ENCODE measurements around the gene FOXF2. TPM values are rescaled to one million over a fixed set of nuclear protein-coding genes. Genes with fewer than 3 reads are reported as not detected.

Gene FOXF2
- total RNA-seq, 1 donor from 2014 or later: not detected

DNA sequence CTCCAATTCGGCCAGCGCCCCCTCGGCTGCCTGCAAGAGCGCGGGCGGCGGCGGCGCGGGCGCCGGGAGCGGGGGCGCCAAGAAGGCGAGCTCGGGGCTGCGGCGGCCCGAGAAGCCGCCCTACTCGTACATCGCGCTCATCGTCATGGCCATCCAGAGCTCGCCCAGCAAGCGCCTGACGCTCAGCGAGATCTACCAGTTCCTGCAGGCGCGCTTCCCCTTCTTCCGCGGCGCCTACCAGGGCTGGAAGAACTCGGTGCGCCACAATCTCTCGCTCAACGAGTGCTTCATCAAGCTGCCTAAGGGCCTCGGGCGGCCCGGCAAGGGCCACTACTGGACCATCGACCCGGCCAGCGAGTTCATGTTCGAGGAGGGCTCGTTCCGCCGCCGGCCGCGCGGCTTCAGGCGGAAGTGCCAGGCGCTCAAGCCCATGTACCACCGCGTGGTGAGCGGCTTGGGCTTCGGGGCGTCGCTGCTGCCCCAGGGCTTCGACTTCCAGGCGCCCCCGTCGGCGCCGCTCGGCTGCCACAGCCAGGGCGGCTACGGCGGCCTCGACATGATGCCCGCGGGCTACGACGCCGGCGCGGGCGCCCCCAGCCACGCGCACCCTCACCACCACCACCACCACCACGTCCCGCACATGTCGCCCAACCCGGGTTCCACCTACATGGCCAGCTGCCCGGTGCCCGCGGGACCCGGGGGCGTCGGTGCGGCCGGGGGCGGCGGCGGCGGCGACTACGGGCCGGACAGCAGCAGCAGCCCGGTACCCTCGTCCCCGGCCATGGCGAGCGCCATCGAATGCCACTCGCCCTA, 963 bp downstream of the FOXF2 start:
- intact Hi-C loops (cut with micrococcal nuclease): loop anchor here (1.0 kb wide), 1 partner anchor 10 kb away; no protein-coding TSS in a partner anchor

DNA sequence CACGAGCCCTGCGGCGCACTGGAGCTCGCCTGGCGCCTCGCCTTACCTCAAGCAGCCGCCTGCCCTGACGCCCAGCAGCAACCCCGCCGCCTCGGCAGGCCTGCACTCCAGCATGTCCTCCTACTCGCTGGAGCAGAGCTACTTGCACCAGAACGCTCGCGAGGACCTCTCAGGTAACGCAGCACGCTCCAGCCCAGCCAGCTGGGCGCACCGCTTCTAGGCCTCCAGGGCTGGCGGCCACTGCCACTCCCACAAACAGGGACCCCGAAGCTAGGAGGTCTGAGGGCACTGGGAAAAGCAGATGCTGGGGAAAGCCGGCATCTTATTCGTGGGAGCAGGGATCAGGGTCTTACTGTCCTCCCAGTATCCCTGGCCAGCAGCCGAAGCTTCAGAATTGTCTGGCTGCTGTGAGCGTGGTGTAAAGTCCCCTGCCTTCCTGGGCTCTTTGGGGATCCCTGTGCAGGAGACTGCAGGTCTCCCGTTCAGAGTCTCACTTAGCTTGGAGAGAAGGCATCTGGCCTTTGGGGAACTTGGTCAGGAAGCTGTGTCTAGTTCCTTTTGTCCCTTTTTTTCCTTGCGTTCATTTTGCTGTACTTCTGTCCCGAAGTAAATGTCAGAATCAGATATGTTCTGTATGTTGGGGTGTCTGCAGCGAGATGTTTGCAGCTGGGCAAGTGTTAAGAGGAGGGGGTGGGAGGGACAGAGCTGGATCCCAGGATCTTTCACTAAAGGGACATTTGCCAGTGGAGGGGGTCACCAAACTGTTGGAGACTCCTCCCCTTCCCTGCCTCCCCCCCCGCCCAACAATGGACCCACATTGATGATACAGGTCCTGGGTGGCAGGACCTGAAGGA, 1.8 kb downstream of the FOXF2 start:
- intact Hi-C loops (cut with micrococcal nuclease): loop anchor here (1.0 kb wide), 1 partner anchor 11 kb away; no protein-coding TSS in a partner anchor

DNA sequence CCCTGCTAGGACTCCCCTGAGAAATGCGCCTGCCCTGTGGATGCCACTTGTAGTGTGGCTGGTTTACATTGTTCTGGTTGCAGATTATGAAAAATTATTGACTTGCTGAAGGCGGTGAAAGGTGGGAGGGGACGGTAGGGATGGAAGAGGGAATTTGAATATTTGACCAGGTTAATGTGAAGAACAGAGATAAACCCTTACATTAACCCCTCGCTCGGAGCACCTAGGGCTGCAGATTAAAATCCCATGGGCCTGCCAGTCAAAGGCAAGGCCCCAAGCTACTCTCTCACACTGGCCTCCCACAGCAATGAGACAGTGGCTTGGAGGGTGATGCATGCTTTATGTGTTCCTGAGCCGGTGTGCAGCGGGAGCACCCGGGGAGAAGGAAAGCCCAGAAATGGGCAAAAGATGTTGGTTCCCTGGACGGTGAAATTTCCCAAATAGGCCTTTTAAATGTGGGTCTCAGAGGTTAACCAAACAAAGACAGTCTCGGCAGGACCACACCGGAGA, 2.5 kb downstream of the FOXF2 start:
- intact Hi-C loops (cut with micrococcal nuclease): no loop called here

- intact Hi-C loops (cut with micrococcal nuclease): no loop called here
Observed at GRCh38 chr6:1392813-1393640, 3.7 kb downstream of the FOXF2 start.

DNA sequence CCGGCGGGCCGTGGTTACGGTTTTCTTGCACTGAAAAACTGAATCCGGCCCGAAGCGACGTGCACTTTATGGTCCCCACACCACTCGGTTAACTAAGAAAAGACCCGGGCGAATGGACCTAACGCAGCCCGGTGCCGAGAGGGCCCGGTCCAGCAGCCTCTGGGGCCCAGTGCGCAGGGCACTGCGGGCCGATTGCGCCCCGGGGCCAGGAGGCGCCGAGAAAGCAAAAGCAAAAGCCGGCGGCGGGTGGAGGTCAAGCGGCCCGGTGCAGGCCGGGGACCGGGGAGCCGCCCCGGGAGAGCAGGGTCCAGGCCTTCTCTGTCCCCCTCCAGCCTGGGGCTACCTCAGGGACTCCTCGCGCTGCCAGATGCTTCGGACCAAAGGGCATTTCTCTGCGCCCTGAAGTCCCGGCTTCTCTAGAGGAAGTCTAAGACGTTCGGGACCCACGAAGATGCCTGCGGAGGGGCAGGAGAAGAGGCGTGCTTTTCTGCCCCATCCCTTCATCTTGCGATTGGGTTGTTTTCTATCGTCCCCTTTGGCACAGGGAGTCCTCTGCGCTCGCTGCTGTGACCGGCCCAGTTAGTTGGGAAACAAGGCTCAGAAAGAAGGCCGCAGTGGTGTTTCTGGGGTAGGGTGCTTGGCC, 4.4 kb downstream of the FOXF2 start:
- intact Hi-C loops (cut with micrococcal nuclease): no loop called here

GRCh38 chr6:1394514-1395463, 5.4 kb downstream of the FOXF2 start:
- intact Hi-C loops (cut with micrococcal nuclease): loop anchor here (5.0 kb wide), 2 partner anchors 32 to 1002 kb away; partner anchors contain the start of gene IRF4

GRCh38 chr6:1395506-1395905, 6.1 kb downstream of the FOXF2 start:
- intact Hi-C loops (cut with micrococcal nuclease): loop anchor here (5.0 kb wide), 2 partner anchors 33 to 1003 kb away; partner anchors contain the start of gene IRF4

DNA sequence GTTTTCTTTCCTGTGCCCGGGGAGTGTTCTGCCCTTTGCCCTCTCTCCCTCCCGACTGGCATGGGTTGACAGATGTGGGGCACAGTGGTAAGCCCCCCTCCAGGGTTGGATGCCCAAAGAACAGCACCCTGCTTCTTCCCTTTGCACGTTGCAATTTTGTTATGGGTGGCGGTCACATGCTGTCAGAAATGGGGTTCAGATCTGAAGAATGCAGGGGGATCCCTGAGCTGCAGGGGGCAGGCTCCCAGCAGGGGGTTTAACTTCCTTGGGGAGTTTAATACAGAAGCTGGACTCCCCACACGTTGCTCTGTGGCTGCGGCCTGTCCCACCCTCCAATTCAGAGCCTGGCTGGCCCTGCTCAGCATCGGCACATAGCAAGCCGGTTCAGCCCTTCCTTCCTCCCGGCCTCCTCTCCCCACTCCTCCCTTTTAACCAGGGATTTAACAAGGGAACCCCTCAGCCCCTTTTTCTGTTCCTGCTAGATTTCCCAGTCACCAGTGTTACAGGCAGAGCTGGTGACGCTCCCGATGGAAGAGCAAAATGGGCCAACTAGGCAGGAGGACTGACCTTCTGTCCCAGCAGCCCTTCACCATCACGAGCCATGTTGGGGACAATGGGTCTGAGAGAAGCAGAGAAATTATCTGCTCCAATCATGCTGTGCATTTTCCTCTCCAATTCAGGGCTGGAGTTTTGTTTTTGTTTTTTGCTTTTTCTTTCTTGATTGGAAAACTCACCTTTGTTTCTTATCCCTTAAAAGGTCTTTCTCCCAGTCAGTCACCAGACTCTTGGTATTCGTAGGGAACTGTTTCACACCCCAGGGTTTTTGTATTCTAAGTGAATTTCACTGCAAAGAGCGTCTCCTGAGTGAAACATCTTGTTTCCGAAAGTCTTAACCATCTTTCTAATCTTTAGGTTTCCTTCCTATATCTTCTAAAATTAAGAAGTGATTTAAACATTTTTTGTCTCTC, 6.8 kb downstream of the FOXF2 start:
- intact Hi-C loops (cut with micrococcal nuclease): loop anchor here (2.0 to 5.0 kb wide), 3 partner anchors 15 to 1004 kb away; partner anchors contain the start of gene IRF4

DNA sequence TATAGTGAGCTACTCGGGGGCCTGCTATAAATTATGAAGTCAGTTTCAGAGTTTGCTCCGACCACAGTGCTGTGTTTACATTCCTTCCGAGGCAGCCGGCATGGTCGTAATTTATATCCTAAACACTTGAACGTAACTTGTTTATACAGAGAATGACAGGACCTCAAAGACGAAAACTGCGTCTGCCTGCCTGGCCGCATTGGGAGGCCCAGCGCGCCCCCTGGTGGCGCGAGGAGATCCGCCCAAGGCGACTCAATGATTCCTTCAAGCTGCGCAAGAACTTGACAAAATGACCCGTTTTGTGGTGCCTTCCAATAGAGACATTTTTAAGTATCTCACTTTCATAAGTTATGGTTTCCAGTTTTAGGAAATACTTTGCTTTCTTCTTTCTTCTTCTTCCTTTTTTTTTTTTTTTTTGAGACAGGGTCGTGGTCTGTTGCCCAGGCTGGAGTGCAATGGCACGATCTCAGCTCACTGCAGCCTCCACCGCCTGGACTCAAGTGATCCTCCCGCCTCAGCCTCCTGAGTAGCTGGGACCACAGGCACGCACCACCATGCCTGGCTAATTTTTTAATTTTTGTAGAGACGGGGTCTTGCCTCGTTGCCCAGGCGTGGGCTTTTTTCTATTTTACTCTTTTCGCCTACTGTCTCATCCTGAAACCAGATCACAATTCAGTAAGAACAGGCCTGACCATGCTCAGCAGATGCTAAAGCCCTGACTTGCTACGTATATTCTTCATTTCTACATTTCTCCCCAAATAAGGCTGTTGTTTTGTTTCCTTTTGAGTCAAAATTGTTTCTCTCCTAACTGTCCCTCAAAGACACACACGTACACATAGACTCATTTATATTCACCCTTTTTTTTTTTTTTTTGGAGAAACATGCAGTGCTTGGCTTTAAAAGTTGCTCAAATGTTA, 7.8 kb downstream of the FOXF2 start:
- intact Hi-C loops (cut with micrococcal nuclease): loop anchor here (1.0 to 5.0 kb wide), 6 partner anchors 16 to 1005 kb away; partner anchors contain the start of gene IRF4

DNA sequence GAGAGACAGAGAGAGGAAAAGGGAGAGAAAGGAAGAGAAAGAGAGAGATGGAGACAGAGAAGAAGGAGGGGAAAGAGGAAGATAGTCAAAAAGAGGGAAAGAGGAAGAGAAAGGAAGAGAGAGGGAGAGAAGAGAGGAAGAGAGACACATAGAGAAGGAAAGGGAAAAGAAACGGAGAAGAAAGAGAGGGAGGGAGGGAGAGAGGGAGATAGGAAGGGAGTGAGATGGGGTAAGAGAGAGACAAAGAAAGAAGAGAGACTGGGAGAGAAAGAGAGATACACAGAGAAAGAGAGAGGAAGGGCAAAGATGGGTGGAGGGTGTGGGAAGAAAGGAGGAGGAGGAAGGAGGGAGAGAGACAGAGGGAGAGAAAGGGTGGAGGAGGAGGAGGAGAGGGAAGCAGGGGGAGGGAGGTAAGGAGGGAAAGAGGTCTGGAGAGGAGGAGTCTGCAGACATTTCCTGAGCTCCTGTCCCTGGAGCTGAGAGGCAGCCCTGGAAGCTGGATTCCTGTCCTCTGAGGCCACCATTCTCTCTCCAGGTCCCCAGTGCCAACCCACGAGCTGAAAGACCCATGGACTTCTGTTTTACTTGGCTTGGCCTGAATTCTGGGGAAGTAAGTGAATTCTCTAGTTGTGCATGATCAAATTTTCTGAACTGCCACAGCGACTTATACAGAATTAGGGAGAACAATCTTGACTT, 9.9 kb downstream of the FOXF2 start:
- intact Hi-C loops (cut with micrococcal nuclease): loop anchor here (5.0 kb wide), 2 partner anchors 37 to 1007 kb away; partner anchors contain the start of gene IRF4

- intact Hi-C loops (cut with micrococcal nuclease): no loop called here
Observed at GRCh38 chr6:1400126-1400850, 10.9 kb downstream of the FOXF2 start.

- intact Hi-C loops (cut with micrococcal nuclease): no loop called here
Observed at GRCh38 chr6:1402369-1402768, 13.0 kb downstream of the FOXF2 start.

- intact Hi-C loops (cut with micrococcal nuclease): no loop called here
Observed at GRCh38 chr6:1402868-1403267, 13.5 kb downstream of the FOXF2 start.

GRCh38 chr6:1403851-1404712, 14.7 kb downstream of the FOXF2 start:
- intact Hi-C loops (cut with micrococcal nuclease): no loop called here

DNA sequence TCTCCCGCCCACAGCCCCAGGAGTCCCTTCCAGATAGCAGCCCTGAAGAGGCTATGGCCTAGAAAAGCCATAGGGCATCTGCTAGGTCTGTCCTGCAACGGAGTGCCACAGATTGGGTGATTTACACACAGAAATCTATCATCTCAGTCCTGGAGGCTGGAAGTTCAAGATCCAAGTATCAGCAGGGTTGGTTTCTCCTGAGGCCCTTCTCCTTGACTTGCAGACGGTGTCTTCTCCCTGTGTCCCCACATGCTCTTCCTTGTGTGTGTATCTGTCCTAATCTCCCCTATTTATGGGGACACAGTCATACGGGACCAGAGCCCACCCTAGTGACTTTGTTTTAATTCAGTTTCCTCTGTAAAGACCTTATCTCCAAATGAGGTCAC, 15.3 kb downstream of the FOXF2 start:
- intact Hi-C loops (cut with micrococcal nuclease): no loop called here
